Suppressor macrophage treated with lipopolysaccharide for 4 hours (primary cell): ENCODE data around the gene PHB1.
"Not testable (repeated sequence)": the region's sequence is repeated elsewhere in the genome, so short reads cannot be mapped to it uniquely, and the experiment has no call there.

ENCODE experiments used
- DNase-seq: peaks from one replicate; pipeline ENCODE4 v3.0.0-alpha.2; 2020

PHB1 gene

DNA sequence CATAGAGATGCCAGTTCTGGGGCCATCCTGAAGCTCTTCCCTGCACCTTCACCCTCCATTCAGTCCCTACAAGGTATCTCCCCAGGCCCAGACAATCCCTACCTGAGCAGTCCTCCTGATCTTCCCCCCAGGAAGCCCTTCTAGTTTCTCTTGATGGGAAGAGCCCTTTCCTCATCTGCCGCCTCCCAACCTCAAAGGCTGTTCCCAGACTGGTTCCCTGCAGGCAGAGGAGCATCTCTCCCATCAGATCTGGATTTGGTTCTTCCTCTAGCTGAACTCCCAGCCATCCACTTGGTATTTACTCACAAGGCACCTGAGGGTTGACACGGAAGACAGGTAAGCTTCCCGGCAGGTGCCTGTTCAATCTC lies 24.6 kb upstream of the PHB1 start:
- no peak for DNase-seq

DNA sequence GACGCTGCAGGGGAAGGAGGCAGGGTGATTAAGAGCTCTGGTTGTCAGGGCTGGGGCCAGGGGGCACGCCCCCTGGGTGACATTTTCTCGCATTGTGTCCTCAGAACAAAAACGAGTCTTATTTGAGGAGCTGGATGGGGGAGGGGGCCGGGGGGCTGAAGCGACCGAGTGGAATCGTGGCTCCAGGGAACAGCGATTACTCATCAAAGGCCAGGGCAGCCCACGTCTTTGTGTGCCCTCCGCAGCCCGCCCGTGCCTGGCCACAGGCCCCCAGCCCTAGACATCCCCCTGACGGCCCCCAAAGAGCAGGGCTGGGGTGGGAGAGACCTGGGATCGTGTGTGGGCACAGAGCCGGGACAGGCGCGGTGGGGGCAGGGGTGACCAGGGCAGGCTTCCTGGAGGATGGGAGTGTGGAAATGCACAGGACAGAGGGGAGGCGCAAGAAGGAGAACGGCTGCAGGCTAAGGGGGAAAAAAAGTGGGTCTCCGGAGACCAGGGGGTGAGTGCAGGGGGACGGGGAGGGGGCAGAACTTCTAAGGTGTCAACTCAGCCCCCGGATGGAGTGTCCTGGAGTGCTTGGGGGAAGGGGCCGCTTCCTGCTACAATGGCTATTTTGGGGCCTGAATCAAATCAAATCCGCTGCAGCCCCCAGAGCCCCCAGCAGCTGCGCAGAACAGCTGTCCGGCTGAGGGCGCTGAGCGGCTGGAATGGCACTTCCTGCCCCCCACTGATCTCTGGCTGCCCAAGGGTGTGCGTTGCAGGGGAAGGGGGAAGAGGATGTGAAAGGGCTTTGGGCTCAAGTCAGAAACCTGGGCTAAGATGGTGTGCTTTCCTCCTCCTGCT lies 24.0 kb upstream of the PHB1 start:
- peak; percentile 30 for DNase-seq

DNA sequence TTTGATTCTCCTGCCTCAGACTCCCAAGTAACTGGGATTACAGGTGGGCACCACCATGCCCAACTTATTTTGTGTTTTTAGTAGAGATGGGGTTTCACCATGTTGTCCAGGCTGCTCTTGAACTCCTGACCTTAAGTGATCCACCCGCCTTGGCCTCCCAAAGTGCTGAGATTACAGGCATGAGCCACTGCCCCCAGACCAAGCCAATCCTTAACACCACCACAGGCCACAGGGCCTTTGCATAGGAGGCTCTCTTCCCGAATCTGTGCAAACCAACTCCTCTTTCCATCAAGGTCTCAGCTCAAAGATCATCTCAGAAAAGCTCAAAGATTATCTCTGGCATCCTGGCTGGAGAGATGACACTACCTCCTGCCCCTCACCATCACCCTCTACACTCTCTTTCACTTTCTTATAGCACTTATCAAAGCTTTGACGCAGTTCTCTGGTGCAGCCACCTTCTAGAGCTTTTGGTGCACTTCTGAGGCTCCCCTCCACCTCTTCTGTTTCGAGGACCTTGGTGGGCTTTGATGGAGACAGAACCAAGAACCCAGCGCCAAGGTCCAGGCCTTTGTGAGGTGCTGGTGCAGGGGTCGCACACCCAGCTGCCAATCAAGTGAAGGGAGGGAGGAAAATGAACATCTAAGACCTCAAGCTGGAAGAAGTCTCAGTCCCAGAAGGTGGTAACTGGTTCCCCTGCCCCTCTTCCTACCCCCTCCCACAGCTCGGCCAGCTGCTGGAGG lies 23.2 kb upstream of the PHB1 start:
- DNase-seq: no peak

DNA sequence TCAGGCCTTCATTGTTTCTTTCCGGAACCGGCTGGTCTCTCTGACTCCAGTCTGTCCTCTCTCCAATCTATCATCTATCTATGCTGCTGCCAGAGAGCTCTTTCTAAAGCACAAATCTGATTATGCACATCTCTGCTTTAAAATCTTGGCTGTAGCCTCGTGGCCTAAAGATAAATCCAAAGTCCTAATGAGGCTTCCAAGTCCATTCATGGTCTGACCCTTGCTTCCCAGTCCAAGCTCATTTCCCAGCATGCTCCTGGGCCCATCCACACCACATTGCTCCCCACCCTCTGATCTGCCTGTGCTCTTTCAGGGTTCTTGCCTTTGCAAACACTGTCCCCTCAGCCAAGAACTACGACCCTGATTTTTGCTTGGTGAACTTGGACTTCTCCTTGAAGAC lies 21.5 kb upstream of the PHB1 start:
- no peak for DNase-seq

DNA sequence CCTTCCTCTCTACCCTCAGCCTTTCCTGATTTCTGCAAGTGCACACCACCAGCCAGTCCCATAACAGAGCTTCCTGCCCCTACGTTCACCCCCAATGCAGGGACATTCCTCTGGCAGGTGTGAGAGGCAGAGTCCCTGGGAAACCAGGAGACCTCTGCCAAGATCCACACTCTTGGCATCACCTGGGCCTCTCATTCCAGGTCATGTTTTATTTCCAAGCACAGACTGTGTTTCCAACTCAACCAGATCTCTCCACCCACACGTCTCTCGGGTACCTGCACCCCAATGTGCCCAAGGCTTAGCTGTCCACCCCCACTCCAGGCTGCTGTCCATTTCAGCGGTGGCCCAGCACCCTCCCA lies 21.0 kb upstream of the PHB1 start:
- no peak for DNase-seq

DNA sequence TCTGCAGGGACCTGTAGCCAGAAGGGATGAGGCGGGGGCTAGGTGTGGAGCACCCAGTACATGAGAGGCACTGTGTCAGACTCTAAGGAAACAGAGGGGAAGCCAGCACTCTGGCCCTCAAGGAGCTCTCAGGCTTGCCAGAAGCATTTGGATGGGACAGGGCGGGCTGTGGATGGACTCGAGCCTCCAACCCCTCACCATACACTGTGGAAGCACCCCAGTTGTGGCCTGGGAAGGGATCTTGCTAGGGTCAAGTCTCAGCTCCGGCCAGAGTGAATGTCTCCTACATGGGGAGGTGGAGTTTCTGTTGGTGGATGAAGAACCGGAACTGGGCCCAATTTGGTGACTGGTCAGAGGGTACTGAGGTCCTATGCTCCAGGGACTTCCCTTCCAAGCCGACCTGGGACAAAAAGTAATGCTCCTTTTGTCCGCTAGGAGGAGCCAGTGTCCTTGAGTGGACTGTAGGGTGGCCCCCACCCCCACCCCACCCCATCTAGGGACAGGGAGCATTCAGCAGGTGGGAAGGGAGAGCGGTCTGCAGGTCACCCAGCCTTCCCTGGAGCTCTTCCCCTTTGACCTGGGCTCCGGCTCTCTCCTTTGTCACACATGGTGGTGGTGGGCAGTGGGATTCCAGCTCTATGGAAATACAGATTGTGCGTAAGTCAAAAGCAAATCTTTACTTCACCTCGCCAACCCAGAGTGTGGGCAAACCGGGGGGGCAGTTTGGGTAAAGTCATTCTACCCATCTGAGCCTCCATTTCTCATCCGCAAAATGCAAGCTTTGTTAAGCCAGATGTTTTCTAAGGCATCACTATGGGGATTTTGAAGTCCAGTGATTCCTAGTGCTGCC lies 20.4 kb upstream of the PHB1 start:
- peak; percentile 68 for DNase-seq

DNA sequence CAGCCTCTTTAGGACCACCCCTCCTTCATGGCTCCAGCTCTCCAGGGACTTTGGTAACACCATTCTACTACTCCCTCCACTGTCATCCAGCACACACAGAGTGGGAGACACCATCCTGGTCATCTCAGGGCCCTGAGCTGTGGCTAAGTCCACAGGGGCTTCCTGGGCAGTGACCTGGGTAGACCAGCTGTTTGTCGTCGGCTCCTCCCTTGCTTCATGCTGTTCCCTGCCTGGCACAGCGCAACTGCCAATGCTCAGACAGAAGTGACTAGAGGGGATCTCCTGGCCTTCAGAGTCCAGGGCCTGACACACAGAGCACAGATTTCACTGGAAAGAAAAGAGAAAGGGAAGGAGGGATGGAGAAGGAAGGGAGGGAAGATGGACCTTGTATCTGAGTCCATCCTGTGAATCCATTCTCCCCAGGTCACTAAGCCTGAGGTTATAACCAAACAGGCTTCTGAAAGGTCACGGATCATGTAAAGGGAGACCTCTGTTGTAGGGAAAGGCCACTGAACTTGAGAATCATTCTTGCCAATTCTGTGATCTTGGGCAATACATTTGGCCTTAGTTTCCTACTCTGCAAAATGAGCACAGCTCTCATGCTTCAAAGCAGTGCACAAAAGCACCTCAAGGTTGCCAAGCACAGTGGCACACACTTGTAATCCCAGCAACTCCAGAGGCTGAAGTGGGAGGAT lies 18.5 kb upstream of the PHB1 start:
- no peak for DNase-seq

DNA sequence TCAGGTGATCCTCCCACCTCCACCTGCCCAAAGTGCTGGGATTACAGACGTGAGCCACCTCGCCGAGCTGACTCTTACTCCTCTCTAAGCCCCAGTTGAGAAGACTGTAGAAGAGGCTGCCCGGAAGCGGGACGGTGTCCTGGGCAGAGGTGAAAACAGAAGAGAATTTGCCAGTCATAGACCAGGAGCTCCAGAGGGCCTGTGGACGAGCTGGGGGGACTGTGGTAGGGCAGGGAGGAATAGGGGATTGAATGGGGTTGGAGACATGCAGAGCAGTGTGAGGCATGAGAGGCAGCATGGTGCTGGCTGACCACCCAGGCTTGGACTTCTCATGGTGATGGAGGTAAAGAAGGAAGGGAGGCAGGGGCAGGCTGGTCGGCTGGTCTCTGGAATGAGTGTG lies 17.1 kb upstream of the PHB1 start:
- no peak for DNase-seq

DNA sequence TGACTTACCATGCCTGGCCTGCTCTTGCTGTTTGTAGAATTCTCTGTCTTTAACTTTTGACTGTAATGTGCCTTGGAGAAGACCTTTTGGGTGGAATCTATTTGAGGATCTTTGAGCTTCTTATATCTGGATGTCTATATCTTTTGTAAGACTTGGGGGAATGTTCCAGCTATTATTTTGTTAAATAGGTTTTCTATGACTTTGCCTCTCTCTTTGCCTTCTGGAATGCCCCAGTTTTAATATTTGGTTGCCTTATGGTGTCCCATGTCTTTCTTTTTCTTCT lies 10.3 kb upstream of the PHB1 start:
- DNase-seq: no peak

DNA sequence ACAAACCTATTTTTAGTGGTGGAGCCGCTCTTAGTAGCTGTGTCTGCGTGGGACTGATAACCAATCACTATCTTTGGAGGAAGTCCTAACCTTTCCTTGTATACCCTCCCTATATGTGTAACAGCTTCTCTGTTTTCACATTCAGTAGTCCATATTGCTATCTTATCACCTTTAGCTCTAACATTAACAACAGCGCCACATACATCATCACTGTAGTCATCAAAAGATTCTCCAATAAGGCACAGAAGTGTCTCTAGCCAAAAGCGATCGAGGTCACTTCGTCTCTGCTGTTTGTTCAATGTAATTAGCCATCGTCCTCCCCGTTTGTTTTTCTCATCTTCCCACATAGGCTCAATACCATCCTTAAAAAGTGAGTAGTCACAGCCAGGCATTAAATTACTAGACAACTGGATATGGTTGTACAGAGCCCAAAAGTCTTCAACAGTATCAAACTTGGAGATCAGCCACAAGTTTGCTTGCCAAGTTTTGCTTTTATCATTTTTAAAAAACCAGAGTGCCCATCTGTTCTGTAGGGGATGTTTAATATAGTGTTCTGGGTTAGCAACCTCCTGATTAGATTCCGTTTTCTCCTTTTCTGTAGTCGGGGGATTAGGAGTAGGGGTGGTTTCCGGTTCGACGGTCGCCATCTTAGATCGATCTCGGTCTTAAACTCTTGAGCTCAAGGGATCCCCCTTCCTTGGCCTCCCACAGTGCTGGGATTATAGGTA lies 9.8 kb upstream of the PHB1 start:
- not testable (repeated sequence) for DNase-seq

DNA sequence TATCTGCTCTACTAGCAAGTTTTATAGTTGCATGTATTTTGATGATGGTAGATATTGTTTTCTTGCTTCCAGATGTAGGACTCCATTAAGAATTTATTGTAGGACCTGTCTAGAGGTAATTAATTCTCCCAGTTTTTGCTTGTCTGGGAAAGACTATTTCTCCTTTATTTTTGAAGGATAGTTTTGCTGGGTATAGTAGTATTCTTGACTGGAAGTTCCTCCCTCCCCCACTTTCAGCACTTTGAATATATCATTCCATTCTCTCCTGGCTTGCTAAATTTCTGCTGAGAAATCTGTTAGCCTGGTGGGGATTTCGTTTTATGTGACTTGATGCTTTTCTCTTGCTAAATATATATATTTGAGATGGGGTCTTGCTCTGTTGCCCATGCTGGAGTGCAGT lies 8.0 kb upstream of the PHB1 start:
- no peak for DNase-seq

DNA sequence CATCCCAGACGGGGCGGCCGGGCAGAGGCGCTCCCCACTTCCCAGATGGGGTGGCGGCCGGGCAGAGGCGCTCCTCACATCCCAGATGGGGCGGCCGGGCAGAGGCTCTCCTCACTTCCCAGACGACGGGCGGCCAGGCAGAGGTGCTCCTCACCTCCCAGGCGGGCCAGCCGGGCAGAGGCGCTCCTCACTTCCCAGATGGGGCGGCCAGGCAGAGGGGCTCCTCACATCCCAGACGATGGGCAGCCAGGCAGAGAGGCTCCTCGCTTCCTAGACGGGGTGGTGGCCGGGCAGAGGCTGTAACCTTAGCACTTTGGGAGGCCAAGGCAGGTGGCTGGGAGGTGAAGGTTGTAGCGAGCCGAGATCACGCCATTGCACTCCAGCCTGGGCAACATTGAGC lies 5.1 kb upstream of the PHB1 start:
- DNase-seq: not testable (repeated sequence)

DNA sequence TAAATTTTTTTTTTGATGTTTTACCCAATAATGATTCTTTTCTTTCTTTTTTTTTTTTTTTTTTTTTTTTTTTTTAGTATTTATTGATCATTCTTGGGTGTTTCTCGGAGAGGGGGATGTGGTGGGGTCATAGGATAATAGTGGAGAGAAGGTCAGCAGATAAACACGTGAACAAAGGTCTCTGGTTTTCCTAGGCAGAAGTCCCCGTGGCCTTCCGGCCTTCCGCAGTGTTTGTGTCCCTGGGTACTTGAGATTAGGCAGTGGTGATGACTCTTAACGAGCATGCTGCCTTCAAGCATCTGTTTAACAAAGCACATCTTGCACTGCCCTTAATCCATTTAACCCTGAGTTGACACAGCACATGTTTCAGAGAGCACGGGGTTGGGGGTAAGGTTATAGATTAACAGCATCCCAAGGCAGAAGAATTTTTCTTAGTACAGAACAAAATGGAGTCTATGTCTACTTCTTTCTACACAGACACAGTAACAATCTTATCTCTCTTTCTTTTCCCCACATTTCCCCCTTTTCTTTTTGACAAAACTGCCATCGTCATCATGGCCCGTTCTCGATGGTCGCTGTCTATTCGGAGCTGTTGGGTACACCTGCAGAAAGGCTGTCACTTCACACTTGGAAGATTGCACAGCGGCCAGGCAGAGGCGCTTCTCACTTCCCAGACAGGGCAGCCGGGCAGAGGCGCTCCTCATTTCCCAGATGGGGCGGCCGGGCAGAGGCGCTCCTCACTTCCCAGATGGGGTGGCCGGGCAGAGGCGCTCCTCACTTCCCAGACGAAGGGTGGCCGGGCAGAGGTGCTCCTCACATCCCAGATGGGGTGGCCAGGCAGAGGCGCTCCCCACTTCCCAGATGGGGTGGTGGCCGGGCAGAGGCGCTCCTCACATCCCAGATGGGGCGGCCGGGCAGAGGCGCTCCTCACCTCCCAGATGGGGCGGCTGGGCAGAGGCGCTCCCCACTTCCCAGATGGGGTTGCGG lies 4.4 kb upstream of the PHB1 start:
- DNase-seq: not testable (repeated sequence)

DNA sequence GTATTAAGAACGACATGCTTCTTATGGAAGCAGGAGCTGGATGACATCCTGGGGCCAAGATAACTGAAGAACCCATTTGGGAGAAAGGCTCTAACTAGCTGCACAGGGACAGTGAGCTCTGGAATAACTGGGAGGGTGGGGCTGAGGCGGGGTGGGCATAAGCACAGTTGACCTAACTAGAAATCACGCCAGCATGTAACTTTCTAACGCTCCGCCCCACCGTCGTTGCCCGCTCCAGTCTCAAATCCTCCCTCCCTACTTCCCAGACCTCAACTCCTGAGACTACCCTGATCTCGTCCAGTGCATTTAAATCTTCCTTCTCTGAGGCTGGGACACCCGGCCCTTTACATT lies 436 bp downstream of the PHB1 start:
- no peak for DNase-seq

DNA sequence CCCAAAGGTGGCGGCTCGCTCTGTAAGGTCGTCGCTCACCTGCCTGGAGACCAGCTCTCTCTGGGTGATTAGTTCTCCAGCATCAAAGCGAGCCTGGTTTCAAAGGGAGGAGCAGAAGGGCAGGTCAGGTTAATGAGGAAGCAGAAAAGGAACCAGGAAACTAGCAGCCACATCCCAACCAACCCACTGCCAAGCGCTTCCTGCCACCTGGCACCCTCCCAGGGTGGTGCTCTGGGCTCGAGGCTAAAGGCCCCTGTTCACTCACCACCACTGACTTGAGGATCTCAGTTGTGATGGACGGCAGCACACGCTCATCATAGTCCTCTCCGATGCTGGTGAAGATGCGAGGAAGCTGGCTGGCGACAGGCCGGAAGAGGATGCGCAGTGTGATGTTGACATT lies 5.6 kb downstream of the PHB1 start:
- DNase-seq: no peak

DNA sequence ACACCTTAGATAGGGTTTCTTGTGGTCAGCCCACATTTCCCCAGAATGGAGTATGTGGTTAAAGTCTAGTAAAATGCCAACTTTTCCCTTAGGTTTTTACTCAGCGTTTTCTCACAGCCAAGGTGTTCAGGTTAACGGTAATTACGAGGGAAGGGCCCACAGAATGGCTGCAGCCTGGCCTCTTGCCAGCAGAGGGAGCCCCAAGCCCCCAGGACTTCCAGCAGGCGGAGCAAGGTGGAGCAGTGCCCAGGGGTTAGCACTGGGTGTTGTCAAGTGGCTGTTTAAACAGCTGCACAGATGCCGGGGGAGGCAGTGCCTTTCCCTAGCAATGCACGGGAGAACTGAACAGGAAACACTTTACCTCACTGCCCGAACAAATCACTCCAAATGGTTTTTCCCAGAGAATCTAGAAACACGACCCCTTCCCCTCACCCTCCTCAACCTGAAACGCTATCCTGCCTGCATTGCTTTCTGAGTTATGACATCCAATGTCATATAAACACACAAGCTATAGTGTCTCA lies 6.6 kb downstream of the PHB1 start:
- peak; percentile 74 for DNase-seq

DNA sequence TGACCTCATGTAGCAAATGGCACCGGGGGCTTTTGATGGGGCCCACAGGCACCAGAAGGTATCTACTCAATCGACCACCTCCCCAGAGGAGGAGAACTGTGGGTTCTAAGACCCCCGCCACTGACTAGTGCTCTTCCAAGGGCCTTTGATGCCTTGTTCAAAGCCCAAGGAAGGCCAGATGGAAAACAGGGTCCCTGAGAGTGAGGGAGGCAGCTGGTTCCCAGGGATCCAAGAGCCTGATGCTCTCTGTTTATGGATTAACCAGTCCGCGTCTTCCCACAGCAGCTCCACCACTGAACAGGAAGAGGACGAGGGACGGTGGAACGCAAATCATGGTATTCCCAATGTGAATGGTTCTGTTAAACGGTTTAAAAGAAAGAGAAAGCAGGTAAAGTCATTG lies 7.6 kb downstream of the PHB1 start:
- DNase-seq: no peak

DNA sequence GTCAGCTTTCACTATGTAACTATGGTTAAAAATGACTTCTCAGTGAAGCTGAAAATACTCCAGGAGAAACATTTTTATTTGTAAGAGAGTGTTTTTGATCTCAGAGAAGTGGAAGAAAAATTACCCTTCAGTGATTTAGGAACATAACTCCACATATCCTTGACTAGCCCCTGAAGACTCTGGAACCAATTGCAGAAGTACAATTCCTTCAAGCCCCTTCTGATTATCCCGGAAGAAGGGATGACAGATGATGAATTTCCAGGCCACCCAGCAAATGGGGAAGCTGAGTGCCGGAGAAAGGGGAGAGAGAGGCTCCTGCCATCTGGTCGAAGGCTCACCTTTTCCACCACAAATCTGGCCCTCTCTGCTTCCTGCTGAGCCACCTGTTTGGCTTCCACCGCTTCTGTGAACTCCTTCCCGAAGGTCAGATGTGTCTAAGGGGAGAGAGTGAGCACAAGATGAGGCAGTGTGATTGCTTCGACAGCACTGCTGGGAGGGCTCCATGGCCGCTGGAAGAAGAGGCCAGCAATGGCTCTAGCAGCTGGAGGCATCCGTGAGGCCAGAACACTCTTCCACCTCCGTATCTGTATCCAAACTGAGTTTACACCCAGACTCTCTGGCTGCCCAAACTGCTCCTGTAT lies 8.1 kb downstream of the PHB1 start:
- no peak for DNase-seq

DNA sequence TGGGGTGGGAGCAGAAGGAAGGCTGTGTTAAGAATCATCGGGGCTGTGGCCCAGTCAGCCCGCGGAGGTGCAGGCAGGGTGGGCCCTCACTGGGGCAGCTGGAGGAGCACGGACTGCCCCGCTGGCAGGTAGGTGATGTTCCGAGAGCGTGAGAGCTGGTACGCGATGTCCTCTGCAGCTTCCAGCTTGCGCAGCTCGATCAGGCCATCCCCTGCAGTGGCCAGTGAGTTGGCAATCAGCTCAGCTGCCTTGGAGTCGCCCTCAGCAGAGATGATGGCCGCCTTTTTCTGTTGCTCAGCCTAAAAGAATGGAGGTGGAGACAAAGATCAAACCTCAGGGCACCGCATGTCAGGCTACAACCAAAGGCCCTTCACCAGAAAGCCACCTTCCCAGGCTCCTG lies 9.8 kb downstream of the PHB1 start:
- DNase-seq: no peak

DNA sequence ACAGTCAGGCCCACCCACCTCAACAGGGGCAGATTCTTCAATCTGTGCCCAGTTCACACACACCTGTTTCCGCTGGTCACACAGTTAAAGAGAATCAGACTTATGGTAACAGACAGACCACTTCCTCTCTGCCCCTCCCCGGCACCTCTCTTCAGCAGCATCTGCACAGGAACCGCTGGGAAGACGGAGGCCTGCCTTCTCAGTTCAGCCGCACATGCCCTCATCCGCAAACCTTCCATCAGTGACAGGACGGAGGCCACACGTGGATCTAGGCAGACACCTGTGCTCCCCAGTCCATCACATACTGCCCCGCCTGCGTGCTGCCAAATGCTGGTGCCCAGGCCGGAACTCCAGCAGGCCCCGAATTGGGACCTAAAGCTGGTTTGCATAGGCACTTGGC lies 10.3 kb downstream of the PHB1 start:
- DNase-seq: no peak
